Measurements from ENCODE around the gene WNT7B.

GRCh38 chr22:45991098-45991497, 14.1 kb upstream of the WNT7B start:
- TF ChIP-seq CTCF (IDR thresholded peaks at IDR 0.05), result no peak
- TF ChIP-seq EP300 (IDR thresholded peaks at IDR 0.05; ENCODE audit: low read depth), result no peak

All from transverse colon (tissue), 3 donors.